A549 (cell line): ENCODE results near the gene EBF3. TPM values are rescaled to one million over a fixed set of nuclear protein-coding genes. Genes with fewer than 3 reads are reported as not detected.

Experiments used
- ATAC-seq, 2 experiments: fragments of 200-7000 bp in 1 of 2; fragments of >200 bp in 1 of 2; cut with Nextera tagmentation in 1 of 2; cut with Tn5 transposase in 1 of 2; 3 replicates each; pipeline versions ENCODE4 v1.8.0 to v1.9.1; 2018 to 2020; ENCODE audit warnings: mild to moderate bottlenecking in 1 of 2, moderate library complexity in 1 of 2
- CTCF ChIA-PET: fragments of 300-600 bp; sonication (Branson Sonifier 250); formaldehyde crosslinking; extraction: SDS; loops from one replicate; lab custom pipeline; 2021; ENCODE audit warnings: antibody characterized with exemption, inconsistent platforms; lab: Yijun Ruan, JAX
- POLR2A ChIA-PET: fragments of 350-600 bp; formaldehyde crosslinking; extraction: SDS; loops from one replicate; lab custom pipeline; 2021; ENCODE audit warnings: antibody characterized with exemption, inconsistent platforms; lab: Yijun Ruan, JAX
- DNase-seq, 2 experiments: peaks; one replicate each; pipeline versions ENCODE4 v3.0.0 to v3.0.0-alpha.2; 2011 to 2016; ENCODE audit warnings: low read depth in 1 of 2, low spot score in 1 of 2
- FAIRE-seq: peaks from 2 replicates; lab custom pipeline; 2011; peaks lifted over from hg19 to GRCh38; lab: Jason Lieb, UNC
- H3K27ac ChIP-seq, 2 experiments: fragments of >200 bp; sonication (Bioruptor Twin); formaldehyde crosslinking; 3 replicates each; pipeline ENCODE4 v1.5.1; 2016 to 2017
- H3K4me1 ChIP-seq: fragments of >200 bp; sonication (Bioruptor Twin); formaldehyde crosslinking; 3 replicates; pipeline ENCODE4 v1.6.1; 2016
- H3K4me2 ChIP-seq: fragments of >200 bp; sonication (Bioruptor Twin); formaldehyde crosslinking; 3 replicates; pipeline ENCODE4 v1.6.1; 2016
- H3K4me3 ChIP-seq: fragments of >200 bp; sonication (Bioruptor Twin); formaldehyde crosslinking; 3 replicates; pipeline ENCODE4 v1.5.1; 2016
- H3K9me3 ChIP-seq: fragments of >200 bp; sonication (Bioruptor Twin); formaldehyde crosslinking; 3 replicates; pipeline ENCODE4 v1.6.1; 2016
- ATOH8 ChIP-seq: fragments of 250-450 bp; sonication (Bioruptor Pico); IDR thresholded peaks from 2 replicates; pipeline ENCODE4 v1.5.0; 2020; ENCODE audit warnings: low read depth, mild to moderate bottlenecking, moderate library complexity
- CHD4 ChIP-seq: fragments of 200-600 bp; sonication (generic); IDR thresholded peaks from 2 replicates; pipeline ENCODE4 v1.6.1; 2016; ENCODE audit warnings: antibody characterized with exemption, mild to moderate bottlenecking, borderline replicate concordance
- EHF ChIP-seq: fragments of 250-450 bp; sonication (Bioruptor Pico); IDR thresholded peaks from 2 replicates; pipeline ENCODE4 v1.5.0; 2020; ENCODE audit warnings: mild to moderate bottlenecking
- ESRRA ChIP-seq: fragments of 150-350 bp; IDR thresholded peaks from 2 replicates; pipeline ENCODE4 v1.6.1; 2014; ENCODE audit warnings: mild to moderate bottlenecking, low read length, borderline replicate concordance
- FOSB ChIP-seq: fragments of 250-450 bp; sonication (Bioruptor Pico); IDR thresholded peaks from 2 replicates; pipeline ENCODE4 v1.5.0; 2020; ENCODE audit warnings: mild to moderate bottlenecking, moderate library complexity
- FOXS1 ChIP-seq: fragments of 250-450 bp; sonication (Bioruptor Pico); IDR thresholded peaks from 2 replicates; pipeline ENCODE4 v1.5.0; 2020; ENCODE audit warnings: mild to moderate bottlenecking, moderate library complexity
- HDAC2 ChIP-seq: fragments of 200-600 bp; sonication (generic); IDR thresholded peaks from 2 replicates; pipeline ENCODE4 v1.6.1; 2016
- HES2 ChIP-seq: fragments of >200 bp; sonication (Bioruptor Twin); formaldehyde crosslinking; IDR thresholded peaks from 2 replicates; pipeline ENCODE4 v1.6.1; 2016
- KDM5A ChIP-seq: fragments of 200-600 bp; sonication (generic); IDR thresholded peaks from 2 replicates; pipeline ENCODE4 v1.6.1; 2016; ENCODE audit warnings: antibody characterized with exemption, mild to moderate bottlenecking
- MAZ ChIP-seq: fragments of 150-350 bp; IDR thresholded peaks from 2 replicates; pipeline ENCODE4 v1.6.1; 2014; ENCODE audit warnings: antibody characterized with exemption, low read depth, low read length, borderline replicate concordance
- MYC ChIP-seq: IDR thresholded peaks from 2 replicates; pipeline ENCODE4 v1.6.1; 2012; ENCODE audit warnings: mild to moderate bottlenecking, inconsistent platforms, low read length, improper control_type of control experiment, borderline replicate concordance
- NFE2L2 ChIP-seq: fragments of 150-350 bp; conservative IDR thresholded peaks from 2 replicates; pipeline ENCODE4 v1.6.1; 2014; ENCODE audit warnings: low read length
- NPAS2 ChIP-seq: fragments of 250-450 bp; sonication (Bioruptor Pico); IDR thresholded peaks from 2 replicates; pipeline ENCODE4 v1.8.0; 2022; ENCODE audit warnings: mild to moderate bottlenecking, moderate library complexity, borderline replicate concordance
- PBX3 ChIP-seq: IDR thresholded peaks from 2 replicates; pipeline ENCODE4 v1.6.1; 2012
- RFX5 ChIP-seq: fragments of 450-650 bp; IDR thresholded peaks from 2 replicates; pipeline ENCODE4 v1.7.1; 2014; ENCODE audit warnings: antibody characterized with exemption, mild to moderate bottlenecking, moderate library complexity
- TFCP2L1 ChIP-seq: fragments of 250-450 bp; sonication (Bioruptor Pico); IDR thresholded peaks from 2 replicates; pipeline ENCODE4 v1.5.0; 2021; ENCODE audit warnings: mild to moderate bottlenecking
- TP53 ChIP-seq: fragments of 250-450 bp; sonication (Bioruptor Pico); IDR thresholded peaks from 2 replicates; pipeline ENCODE4 v1.5.0; 2021; ENCODE audit warnings: mild to moderate bottlenecking, moderate library complexity
- ZFP36 ChIP-seq: fragments of 450-650 bp; IDR thresholded peaks from 2 replicates; pipeline ENCODE4 v1.6.1; 2014; ENCODE audit warnings: borderline replicate concordance; ENCODE audit not compliant: partially characterized antibody
- ZNF302 ChIP-seq: fragments of 250-450 bp; sonication (Bioruptor Pico); IDR thresholded peaks from 2 replicates; pipeline ENCODE4 v1.9.0; 2021; ENCODE audit warnings: inconsistent platforms, mild to moderate bottlenecking, moderate library complexity
- WGBS: methylation state at CpG from one replicate; pipeline ENCODE4 v1.1.6; 2017; ENCODE audit errors: missing lambda C conversion rate; 5-methylcytosine and 5-hydroxymethylcytosine counted together
- polyA plus RNA-seq, 4 experiments: library from polyadenylated mRNA; depleted of rRNA in 3 of 4; stranded (reverse); fragments of >200 nt; fragmentation: RNase III in 1 of 4; extraction: RNeasy Plus Mini Kit Qiagen cat#74134 plus additional on column Dnase treatment in 1 of 4; gene quantifications; 2 replicates in 3 of 4; 3 replicates in 1 of 4; pipeline ENCODE4 v1.2.3, GENCODE V29; 2011 to 2017
- TF ChIP-seq, protein P1 (sequence below): IDR thresholded peaks from 2 replicates; pipeline ENCODE4 v1.6.1; 2012
- TF ChIP-seq, protein P2 (sequence below): fragments of 250-450 bp; sonication (Bioruptor Pico); IDR thresholded peaks from 2 replicates; pipeline ENCODE4 v1.5.0; 2021; ENCODE audit warnings: mild to moderate bottlenecking, moderate library complexity, borderline replicate concordance
- TF ChIP-seq, protein P3 (sequence below): fragments of >200 bp; sonication (Bioruptor Twin); formaldehyde crosslinking; IDR thresholded peaks from 3 replicates; pipeline ENCODE4 v1.5.1; 2016

The EBF3 gene
- polyA plus RNA-seq, 2 of the 4 experiments (the other 2 are of a cell fraction), result 0.12 TPM; not detected in 1

DNA sequence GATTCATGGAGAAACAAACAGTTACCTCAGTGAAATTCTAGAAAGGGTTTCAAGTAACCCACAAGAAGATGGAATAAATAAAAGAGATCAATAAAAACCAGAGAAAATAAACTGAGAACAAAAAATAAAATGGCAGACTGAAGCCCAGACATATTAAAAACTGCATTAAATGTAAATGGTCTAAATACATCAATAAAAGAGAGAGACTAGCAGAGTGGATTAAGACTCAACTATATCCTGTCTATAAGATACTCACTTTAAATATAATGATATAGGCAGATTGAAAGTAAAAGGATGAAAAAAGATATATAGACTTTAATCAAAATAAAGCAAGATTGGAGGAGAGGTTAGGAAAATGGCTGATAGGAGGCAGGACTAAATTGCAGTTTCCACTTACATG is 18.8 kb upstream of the EBF3 start:
- DNase-seq (no peak), ATAC-seq (no peak), FAIRE-seq (no peak)
- ChIA-PET POLR2A (no interaction called here), CTCF (no interaction called here)
- Histone ChIP-seq H3K4me2 (no peak overlapping the region), H3K4me3 (no peak overlapping the region), H3K4me1 (no peaks in the 10 kb centered on the region), H3K27ac (no peak overlapping the region), H3K9me3 (no peaks in the 10 kb centered on the region)
- TF ChIP-seq ZFP36, result no peak
- no peak for TF ChIP-seq ZNF302
- no peak for TF ChIP-seq HES2
- TF ChIP-seq FOXS1, result no peak
- TF ChIP-seq, protein P1, sequence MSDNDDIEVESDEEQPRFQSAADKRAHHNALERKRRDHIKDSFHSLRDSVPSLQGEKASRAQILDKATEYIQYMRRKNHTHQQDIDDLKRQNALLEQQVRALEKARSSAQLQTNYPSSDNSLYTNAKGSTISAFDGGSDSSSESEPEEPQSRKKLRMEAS, result no peak
- TF ChIP-seq MAZ, result no peak

DNA sequence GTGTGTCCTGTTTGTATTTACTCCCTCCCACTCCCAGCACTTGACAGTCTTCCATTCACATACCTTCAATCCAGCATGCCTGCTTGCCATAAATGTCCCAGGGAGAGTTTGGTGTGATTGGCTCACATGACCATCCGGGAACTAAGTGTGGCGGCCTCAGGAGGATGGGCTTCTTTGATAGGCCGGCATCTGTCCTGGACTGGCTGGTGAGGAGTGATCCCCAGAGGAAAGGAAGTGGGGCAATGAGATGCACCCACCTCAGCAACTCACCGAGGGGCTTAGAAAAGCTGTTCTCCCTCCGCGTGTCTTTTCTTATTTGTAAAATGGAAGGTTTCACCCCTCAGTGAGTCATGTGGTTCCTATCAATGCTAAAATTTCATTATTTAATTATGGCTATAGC is 14.9 kb upstream of the EBF3 start:
- no peak for FAIRE-seq
- no peak for DNase-seq
- ChIA-PET POLR2A (no interaction called here), CTCF (no interaction called here)
- no peak overlapping the region for H3K4me2 ChIP-seq
- TF ChIP-seq TFCP2L1 (no peak), FOSB (CRISPR knock-in tag) (no peak), EHF (no peak), PBX3 (no peak), ZNF302 (no peak), ATOH8 (CRISPR knock-in tag) (no peak), NPAS2 (CRISPR knock-in tag) (no peak), TP53 (CRISPR knock-in tag) (no peak), HES2 (no peak), NFE2L2 (no peak), RFX5 (no peak), ESRRA (no peak)
- TF ChIP-seq, protein P2, sequence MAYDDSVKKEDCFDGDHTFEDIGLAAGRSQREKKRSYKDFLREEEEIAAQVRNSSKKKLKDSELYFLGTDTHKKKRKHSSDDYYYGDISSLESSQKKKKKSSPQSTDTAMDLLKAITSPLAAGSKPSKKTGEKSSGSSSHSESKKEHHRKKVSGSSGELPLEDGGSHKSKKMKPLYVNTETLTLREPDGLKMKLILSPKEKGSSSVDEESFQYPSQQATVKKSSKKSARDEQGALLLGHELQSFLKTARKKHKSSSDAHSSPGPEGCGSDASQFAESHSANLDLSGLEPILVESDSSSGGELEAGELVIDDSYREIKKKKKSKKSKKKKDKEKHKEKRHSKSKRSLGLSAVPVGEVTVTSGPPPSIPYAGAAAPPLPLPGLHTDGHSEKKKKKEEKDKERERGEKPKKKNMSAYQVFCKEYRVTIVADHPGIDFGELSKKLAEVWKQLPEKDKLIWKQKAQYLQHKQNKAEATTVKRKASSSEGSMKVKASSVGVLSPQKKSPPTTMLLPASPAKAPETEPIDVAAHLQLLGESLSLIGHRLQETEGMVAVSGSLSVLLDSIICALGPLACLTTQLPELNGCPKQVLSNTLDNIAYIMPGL (CRISPR knock-in tag), result no peak
- TF ChIP-seq, protein P3, sequence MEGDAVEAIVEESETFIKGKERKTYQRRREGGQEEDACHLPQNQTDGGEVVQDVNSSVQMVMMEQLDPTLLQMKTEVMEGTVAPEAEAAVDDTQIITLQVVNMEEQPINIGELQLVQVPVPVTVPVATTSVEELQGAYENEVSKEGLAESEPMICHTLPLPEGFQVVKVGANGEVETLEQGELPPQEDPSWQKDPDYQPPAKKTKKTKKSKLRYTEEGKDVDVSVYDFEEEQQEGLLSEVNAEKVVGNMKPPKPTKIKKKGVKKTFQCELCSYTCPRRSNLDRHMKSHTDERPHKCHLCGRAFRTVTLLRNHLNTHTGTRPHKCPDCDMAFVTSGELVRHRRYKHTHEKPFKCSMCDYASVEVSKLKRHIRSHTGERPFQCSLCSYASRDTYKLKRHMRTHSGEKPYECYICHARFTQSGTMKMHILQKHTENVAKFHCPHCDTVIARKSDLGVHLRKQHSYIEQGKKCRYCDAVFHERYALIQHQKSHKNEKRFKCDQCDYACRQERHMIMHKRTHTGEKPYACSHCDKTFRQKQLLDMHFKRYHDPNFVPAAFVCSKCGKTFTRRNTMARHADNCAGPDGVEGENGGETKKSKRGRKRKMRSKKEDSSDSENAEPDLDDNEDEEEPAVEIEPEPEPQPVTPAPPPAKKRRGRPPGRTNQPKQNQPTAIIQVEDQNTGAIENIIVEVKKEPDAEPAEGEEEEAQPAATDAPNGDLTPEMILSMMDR, result no peak
- no peak overlapping the region for H3K27ac ChIP-seq
- no peaks in the 10 kb centered on the region for H3K4me1 ChIP-seq
- ATAC-seq, result no peak
- WGBS, result 59% methylated on average over 5 of the region's 6 CpGs
- H3K4me3 ChIP-seq, result no peak overlapping the region
- no peaks in the 10 kb centered on the region for H3K9me3 ChIP-seq

DNA sequence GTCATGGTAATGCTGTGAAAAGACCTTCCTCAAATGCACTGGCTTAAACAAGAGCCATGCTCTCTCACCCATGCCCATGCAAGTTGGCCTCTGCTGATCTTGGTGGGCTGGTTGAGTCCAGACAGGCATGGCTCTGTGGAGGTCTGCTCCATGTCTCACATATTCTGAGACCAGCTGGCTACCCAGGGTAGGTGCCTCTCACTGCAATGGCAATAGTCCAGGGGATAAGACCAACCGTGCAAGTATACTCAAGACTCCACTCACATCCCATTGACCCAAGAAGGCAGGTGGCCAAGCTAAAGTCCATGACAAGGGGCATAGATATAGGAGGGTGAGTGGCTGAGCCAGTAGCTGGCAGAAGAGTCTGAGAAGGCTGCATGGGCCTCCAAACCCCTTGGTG is 14.2 kb upstream of the EBF3 start:
- Histone ChIP-seq H3K4me3 (no peak overlapping the region), H3K4me1 (no peaks in the 10 kb centered on the region), H3K9me3 (no peaks in the 10 kb centered on the region), H3K4me2 (no peak overlapping the region), H3K27ac (no peak overlapping the region)
- 20% methylated on average over 1 of the region's 1 CpG for WGBS
- TF ChIP-seq KDM5A (no peak), HDAC2 (no peak), MYC (no peak), CHD4 (no peak)
- POLR2A ChIA-PET, result no interaction called here
- DNase-seq (no peak), FAIRE-seq (no peak), ATAC-seq (no peak)
- CTCF ChIA-PET, result no interaction called here
